ENCODE data around the gene TGM3. TPM values are rescaled to one million over a fixed set of nuclear protein-coding genes. Genes with fewer than 3 reads are reported as not detected.
A peak's percentile ranks its signal among the peaks of the same experiment; 100 is the strongest.

TGM3 gene
- total and polyA plus RNA-seq, 4 donors: 0.41 to 1.5 (median 0.52) TPM

DNA sequence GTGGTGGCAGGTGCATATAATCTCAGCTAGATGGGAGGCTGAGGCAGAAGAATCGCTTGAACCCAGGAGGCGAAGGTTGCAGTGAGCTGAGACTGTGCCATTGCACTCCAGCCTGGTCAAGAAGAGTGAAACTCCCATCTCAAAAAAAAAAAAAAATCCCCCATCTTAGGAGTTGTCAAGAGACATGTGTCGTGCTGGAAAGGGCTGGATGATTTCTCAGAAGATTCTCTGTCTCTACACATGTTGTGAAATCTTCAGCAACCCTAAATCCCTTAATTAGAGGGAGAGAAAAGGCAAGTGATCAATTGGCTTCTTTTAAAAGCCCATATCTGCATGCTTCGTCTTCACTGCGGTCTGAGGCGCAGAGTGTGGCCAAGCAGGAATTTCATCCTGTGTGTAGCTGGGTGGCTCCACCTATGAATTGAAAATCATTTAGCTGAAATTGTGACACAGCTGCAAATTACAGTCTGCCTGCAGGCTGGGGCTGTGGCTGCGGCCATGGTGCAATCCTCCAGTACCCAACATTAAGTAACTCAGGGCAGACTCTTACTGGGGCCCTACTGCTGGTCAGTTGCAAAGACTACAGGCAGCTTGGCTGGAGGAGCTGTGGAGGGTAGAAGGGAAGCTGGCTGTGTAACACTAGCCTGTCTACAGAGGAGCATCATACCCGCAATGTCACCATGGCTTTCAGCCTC lies 3.2 kb upstream of the TGM3 start:
- Histone ChIP-seq H3K4me3 (no peak overlapping the region), H3K9me3 (ENCODE audit: control insufficient read depth in 4 of 4, insufficient read depth in 3 of 4, low read length in 3 of 4) (peaks cover 0 to 3% (median 0%) of the 10 kb centered on the region in 4 donors), H3K27ac (ENCODE audit: low read depth in 1 of 2, low read length in 1 of 2) (no peak overlapping the region), H3K4me1 (ENCODE audit: control insufficient read depth in 5 of 5, insufficient read depth in 5 of 5, low read length in 5 of 5) (peaks cover 0 to 2% (median 0%) of the 10 kb centered on the region in 5 donors), H3K36me3 (ENCODE audit: control insufficient read depth in 4 of 4, insufficient read depth in 4 of 4, low read length in 4 of 4) (no peaks in the 10 kb centered on the region), H3K9ac (ENCODE audit: insufficient read depth in 1 of 2, low read length in 2 of 2) (no peak overlapping the region), H3K27me3 (ENCODE audit: control insufficient read depth in 3 of 3, insufficient read depth in 3 of 3, low read length in 2 of 3) (peaks cover 0 to 12% (median 0%) of the 10 kb centered on the region in 3 donors)
- ATAC-seq (ENCODE audit: insufficient read depth, low FRiP score) (peak; percentile 37), DNase-seq (no peak)
- WGBS, 2 donors: 56 to 79% methylated on average over 8 of the region's 8 CpGs
- TF ChIP-seq, protein P1, sequence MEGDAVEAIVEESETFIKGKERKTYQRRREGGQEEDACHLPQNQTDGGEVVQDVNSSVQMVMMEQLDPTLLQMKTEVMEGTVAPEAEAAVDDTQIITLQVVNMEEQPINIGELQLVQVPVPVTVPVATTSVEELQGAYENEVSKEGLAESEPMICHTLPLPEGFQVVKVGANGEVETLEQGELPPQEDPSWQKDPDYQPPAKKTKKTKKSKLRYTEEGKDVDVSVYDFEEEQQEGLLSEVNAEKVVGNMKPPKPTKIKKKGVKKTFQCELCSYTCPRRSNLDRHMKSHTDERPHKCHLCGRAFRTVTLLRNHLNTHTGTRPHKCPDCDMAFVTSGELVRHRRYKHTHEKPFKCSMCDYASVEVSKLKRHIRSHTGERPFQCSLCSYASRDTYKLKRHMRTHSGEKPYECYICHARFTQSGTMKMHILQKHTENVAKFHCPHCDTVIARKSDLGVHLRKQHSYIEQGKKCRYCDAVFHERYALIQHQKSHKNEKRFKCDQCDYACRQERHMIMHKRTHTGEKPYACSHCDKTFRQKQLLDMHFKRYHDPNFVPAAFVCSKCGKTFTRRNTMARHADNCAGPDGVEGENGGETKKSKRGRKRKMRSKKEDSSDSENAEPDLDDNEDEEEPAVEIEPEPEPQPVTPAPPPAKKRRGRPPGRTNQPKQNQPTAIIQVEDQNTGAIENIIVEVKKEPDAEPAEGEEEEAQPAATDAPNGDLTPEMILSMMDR (IDR thresholded peaks at IDR 0.05; ENCODE audit: control extremely low read depth, extremely low read depth): no peak

DNA sequence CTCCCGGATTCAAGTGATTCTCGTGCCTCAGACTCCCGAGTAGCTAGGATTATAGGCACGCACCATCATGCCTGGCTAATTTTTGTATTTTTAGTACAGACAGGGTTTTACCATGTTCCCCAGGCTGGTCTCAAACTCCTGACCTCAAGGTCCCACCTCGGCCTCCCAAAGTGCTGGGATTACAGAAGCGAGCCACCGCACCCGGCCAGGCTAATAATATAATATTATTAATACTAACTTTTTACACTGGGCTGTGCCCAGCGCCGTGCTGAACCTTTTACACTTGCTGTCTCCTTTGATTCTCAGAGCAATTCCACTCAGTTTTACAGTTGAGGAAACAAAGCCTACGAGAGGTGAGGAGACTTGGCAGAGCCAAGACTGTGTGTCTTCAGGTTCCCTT lies 2.3 kb upstream of the TGM3 start:
- peaks cover 0 to 12% (median 0%) of the 10 kb centered on the region in 3 donors for H3K27me3 ChIP-seq (ENCODE audit: control insufficient read depth in 3 of 3, insufficient read depth in 3 of 3, low read length in 2 of 3)
- no peaks in the 10 kb centered on the region for H3K36me3 ChIP-seq (ENCODE audit: control insufficient read depth in 4 of 4, insufficient read depth in 4 of 4, low read length in 4 of 4)
- no peak overlapping the region for H3K9ac ChIP-seq (ENCODE audit: insufficient read depth in 1 of 2, low read length in 2 of 2)
- 88 to 91% methylated on average over 11 of the region's 11 CpGs for WGBS, 2 donors
- ATAC-seq (ENCODE audit: insufficient read depth, low FRiP score) (no peak), DNase-seq (no peak)
- H3K9me3 ChIP-seq (ENCODE audit: control insufficient read depth in 4 of 4, insufficient read depth in 3 of 4, low read length in 3 of 4): peaks cover 0 to 3% (median 0%) of the 10 kb centered on the region in 4 donors
- no peak overlapping the region for H3K4me3 ChIP-seq
- peaks cover 0 to 2% (median 0%) of the 10 kb centered on the region in 5 donors for H3K4me1 ChIP-seq (ENCODE audit: control insufficient read depth in 5 of 5, insufficient read depth in 5 of 5, low read length in 5 of 5)
- no peak overlapping the region for H3K27ac ChIP-seq (ENCODE audit: low read depth in 1 of 2, low read length in 1 of 2)
- TF ChIP-seq, protein P1 (IDR thresholded peaks at IDR 0.05; ENCODE audit: control extremely low read depth, extremely low read depth): no peak

GRCh38 chr20:2293971-2294370 lies 1.8 kb upstream of the TGM3 start:
- no peak overlapping the region for H3K27ac ChIP-seq (ENCODE audit: low read depth in 1 of 2, low read length in 1 of 2)
- H3K36me3 ChIP-seq (ENCODE audit: control insufficient read depth in 4 of 4, insufficient read depth in 4 of 4, low read length in 4 of 4): no peaks in the 10 kb centered on the region
- H3K4me1 ChIP-seq (ENCODE audit: control insufficient read depth in 5 of 5, insufficient read depth in 5 of 5, low read length in 5 of 5): peaks cover 0 to 2% (median 0%) of the 10 kb centered on the region in 5 donors
- TF ChIP-seq, protein P1 (IDR thresholded peaks at IDR 0.05; ENCODE audit: control extremely low read depth, extremely low read depth): no peak
- H3K9me3 ChIP-seq (ENCODE audit: control insufficient read depth in 4 of 4, insufficient read depth in 3 of 4, low read length in 3 of 4): peaks cover 0 to 3% (median 0%) of the 10 kb centered on the region in 4 donors
- 88 to 92% methylated on average over 4 of the region's 4 CpGs for WGBS, 2 donors
- H3K9ac ChIP-seq (ENCODE audit: insufficient read depth in 1 of 2, low read length in 2 of 2): no peak overlapping the region
- H3K27me3 ChIP-seq (ENCODE audit: control insufficient read depth in 3 of 3, insufficient read depth in 3 of 3, low read length in 2 of 3): peaks cover 0 to 12% (median 0%) of the 10 kb centered on the region in 3 donors
- H3K4me3 ChIP-seq: no peak overlapping the region
- DNase-seq (no peak), ATAC-seq (ENCODE audit: insufficient read depth, low FRiP score) (no peak)
